ENCODE data around the gene IMMP2L. TPM values are rescaled to one million over a fixed set of nuclear protein-coding genes. Genes with fewer than 3 reads are reported as not detected.

IMMP2L gene
- polyA plus RNA-seq, 2 of the 4 experiments (the other 2 are of a cell fraction): 16.1 to 23.8 TPM

DNA sequence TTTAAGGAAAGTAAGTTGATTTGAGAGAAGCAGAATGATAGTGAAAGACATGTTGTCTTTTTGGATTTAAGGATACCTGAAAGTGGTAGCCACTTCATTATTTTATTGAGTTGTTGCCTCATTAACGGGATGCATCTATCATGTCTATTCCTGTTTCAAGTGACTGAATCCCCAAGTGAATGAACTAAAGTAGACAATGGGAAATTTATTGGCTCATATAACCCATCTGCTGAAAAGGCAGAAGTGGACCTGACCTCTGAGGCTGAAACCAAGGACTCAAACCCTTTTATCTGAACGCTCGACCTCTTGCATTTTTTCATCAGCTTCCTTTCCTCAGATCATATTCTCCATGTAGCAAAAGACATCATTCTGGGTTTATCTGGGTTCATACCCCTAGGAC, 937.0 kb downstream of the IMMP2L start:
- DNase-seq (ENCODE audit: low read depth in 1 of 2, low spot score in 1 of 2) (no peak), FAIRE-seq (no peak), ATAC-seq (no peak)
- no peak overlapping the region for H3K27ac ChIP-seq
- no peak overlapping the region for H3K4me3 ChIP-seq
- no peaks in the 10 kb centered on the region for H3K9me3 ChIP-seq
- TF ChIP-seq RAD21 (conservative IDR thresholded peaks at IDR 0.05 in 1 of 2, IDR thresholded peaks at IDR 0.05 in 1 of 2) (no peak), FOXS1 (CRISPR knock-in tag; IDR thresholded peaks at IDR 0.05) (no peak), EP300 (IDR thresholded peaks at IDR 0.05) (no peak), TFCP2L1 (CRISPR knock-in tag; IDR thresholded peaks at IDR 0.05) (no peak), FOSB (CRISPR knock-in tag; IDR thresholded peaks at IDR 0.05) (no peak), RCOR1 (IDR thresholded peaks at IDR 0.05; ENCODE audit: low read depth, low read length) (no peak), MAZ (IDR thresholded peaks at IDR 0.05; ENCODE audit: borderline replicate concordance, low read depth, low read length) (no peak), CBX8 (IDR thresholded peaks at IDR 0.05) (no peak), CBX2 (IDR thresholded peaks at IDR 0.05; ENCODE audit: borderline replicate concordance, low read depth) (no peak), HOXB5 (CRISPR knock-in tag; IDR thresholded peaks at IDR 0.05) (no peak), MYC (IDR thresholded peaks at IDR 0.05; ENCODE audit: borderline replicate concordance, low read length) (no peak), FOSL2 (IDR thresholded peaks at IDR 0.05) (no peak), FOSL2 (CRISPR knock-in tag; IDR thresholded peaks at IDR 0.05) (no peak), SREBF2 (IDR thresholded peaks at IDR 0.05) (no peak), HDAC2 (IDR thresholded peaks at IDR 0.05) (no peak)
- TF ChIP-seq, protein P1, sequence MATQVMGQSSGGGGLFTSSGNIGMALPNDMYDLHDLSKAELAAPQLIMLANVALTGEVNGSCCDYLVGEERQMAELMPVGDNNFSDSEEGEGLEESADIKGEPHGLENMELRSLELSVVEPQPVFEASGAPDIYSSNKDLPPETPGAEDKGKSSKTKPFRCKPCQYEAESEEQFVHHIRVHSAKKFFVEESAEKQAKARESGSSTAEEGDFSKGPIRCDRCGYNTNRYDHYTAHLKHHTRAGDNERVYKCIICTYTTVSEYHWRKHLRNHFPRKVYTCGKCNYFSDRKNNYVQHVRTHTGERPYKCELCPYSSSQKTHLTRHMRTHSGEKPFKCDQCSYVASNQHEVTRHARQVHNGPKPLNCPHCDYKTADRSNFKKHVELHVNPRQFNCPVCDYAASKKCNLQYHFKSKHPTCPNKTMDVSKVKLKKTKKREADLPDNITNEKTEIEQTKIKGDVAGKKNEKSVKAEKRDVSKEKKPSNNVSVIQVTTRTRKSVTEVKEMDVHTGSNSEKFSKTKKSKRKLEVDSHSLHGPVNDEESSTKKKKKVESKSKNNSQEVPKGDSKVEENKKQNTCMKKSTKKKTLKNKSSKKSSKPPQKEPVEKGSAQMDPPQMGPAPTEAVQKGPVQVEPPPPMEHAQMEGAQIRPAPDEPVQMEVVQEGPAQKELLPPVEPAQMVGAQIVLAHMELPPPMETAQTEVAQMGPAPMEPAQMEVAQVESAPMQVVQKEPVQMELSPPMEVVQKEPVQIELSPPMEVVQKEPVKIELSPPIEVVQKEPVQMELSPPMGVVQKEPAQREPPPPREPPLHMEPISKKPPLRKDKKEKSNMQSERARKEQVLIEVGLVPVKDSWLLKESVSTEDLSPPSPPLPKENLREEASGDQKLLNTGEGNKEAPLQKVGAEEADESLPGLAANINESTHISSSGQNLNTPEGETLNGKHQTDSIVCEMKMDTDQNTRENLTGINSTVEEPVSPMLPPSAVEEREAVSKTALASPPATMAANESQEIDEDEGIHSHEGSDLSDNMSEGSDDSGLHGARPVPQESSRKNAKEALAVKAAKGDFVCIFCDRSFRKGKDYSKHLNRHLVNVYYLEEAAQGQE (IDR thresholded peaks at IDR 0.05): no peak
- TF ChIP-seq, protein P2, sequence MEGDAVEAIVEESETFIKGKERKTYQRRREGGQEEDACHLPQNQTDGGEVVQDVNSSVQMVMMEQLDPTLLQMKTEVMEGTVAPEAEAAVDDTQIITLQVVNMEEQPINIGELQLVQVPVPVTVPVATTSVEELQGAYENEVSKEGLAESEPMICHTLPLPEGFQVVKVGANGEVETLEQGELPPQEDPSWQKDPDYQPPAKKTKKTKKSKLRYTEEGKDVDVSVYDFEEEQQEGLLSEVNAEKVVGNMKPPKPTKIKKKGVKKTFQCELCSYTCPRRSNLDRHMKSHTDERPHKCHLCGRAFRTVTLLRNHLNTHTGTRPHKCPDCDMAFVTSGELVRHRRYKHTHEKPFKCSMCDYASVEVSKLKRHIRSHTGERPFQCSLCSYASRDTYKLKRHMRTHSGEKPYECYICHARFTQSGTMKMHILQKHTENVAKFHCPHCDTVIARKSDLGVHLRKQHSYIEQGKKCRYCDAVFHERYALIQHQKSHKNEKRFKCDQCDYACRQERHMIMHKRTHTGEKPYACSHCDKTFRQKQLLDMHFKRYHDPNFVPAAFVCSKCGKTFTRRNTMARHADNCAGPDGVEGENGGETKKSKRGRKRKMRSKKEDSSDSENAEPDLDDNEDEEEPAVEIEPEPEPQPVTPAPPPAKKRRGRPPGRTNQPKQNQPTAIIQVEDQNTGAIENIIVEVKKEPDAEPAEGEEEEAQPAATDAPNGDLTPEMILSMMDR (IDR thresholded peaks at IDR 0.05): no peak
- TF ChIP-seq, protein P3, sequence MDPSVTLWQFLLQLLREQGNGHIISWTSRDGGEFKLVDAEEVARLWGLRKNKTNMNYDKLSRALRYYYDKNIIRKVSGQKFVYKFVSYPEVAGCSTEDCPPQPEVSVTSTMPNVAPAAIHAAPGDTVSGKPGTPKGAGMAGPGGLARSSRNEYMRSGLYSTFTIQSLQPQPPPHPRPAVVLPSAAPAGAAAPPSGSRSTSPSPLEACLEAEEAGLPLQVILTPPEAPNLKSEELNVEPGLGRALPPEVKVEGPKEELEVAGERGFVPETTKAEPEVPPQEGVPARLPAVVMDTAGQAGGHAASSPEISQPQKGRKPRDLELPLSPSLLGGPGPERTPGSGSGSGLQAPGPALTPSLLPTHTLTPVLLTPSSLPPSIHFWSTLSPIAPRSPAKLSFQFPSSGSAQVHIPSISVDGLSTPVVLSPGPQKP (IDR thresholded peaks at IDR 0.05; ENCODE audit: low read depth, low read length): no peak
- TF ChIP-seq, protein P4, sequence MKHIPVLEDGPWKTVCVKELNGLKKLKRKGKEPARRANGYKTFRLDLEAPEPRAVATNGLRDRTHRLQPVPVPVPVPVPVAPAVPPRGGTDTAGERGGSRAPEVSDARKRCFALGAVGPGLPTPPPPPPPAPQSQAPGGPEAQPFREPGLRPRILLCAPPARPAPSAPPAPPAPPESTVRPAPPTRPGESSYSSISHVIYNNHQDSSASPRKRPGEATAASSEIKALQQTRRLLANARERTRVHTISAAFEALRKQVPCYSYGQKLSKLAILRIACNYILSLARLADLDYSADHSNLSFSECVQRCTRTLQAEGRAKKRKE (CRISPR knock-in tag; IDR thresholded peaks at IDR 0.05; ENCODE audit: low read depth): no peak
- TF ChIP-seq, protein P5, sequence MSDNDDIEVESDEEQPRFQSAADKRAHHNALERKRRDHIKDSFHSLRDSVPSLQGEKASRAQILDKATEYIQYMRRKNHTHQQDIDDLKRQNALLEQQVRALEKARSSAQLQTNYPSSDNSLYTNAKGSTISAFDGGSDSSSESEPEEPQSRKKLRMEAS (IDR thresholded peaks at IDR 0.05): no peak
- TF ChIP-seq, protein P6, sequence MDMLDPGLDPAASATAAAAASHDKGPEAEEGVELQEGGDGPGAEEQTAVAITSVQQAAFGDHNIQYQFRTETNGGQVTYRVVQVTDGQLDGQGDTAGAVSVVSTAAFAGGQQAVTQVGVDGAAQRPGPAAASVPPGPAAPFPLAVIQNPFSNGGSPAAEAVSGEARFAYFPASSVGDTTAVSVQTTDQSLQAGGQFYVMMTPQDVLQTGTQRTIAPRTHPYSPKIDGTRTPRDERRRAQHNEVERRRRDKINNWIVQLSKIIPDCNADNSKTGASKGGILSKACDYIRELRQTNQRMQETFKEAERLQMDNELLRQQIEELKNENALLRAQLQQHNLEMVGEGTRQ (IDR thresholded peaks at IDR 0.05): no peak
- ChIA-PET CTCF (no interaction called here), POLR2A (no interaction called here)
- H3K4me2 ChIP-seq: no peak overlapping the region
- H3K4me1 ChIP-seq: no peaks in the 10 kb centered on the region
- WGBS (ENCODE audit: missing lambda C conversion rate): 32% methylated on average over 3 of the region's 3 CpGs

Data from A549 (cell line).